ENCODE results near the gene RGMA. TPM values are rescaled to one million over a fixed set of nuclear protein-coding genes. Genes with fewer than 3 reads are reported as not detected.

The RGMA gene, protein sequence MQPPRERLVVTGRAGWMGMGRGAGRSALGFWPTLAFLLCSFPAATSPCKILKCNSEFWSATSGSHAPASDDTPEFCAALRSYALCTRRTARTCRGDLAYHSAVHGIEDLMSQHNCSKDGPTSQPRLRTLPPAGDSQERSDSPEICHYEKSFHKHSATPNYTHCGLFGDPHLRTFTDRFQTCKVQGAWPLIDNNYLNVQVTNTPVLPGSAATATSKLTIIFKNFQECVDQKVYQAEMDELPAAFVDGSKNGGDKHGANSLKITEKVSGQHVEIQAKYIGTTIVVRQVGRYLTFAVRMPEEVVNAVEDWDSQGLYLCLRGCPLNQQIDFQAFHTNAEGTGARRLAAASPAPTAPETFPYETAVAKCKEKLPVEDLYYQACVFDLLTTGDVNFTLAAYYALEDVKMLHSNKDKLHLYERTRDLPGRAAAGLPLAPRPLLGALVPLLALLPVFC
- 0.20 to 0.49 TPM (median 0.37 TPM) in 5 replicates for total RNA-seq (2022; extraction: Qiagen RNA extraction)

DNA sequence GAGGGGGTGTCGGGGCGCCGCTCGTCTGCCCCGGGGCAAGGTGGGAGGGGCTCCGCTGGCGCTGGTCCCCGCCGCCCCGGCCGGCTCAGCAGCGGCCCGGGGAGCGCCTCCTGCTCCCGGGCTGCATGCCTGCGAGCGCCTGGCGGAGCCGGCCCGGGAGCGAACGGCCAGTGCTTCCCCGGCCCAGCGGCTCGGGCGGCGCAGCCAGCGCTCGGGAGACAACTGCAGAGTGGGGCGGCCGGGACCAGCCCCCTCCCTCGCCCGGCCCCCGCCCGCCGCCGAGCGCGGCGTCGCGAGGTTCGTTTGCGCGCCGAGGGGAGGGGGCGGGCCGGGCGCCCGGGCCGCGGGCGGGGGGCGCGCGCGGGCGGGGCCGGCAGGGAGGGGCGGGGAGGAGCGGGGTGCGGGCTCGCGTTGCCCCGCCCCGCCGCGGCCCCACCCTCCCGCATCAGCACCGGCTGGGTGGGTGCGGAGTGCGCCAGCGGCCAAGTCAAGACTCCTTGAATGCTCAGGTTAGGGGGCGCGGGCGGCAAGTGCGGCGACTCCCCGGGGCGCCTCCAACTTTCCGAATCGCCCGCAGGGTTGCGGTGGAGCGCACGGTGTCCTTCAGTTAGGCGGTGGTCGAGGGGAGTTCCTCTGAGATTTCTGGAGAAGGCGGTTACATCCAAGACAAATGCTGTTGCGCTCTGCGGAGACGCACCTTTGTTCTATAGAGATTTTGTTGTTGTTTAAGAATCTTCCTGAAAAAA, at the start of gene RGMA:
TSS of gene RGMA (minus strand) at position 231 of the 746 bp plus-strand sequence. CDS start 279 bp downstream, outside the sequence.

Other genes starting within 250 kb of the RGMA start
- 23.4 to 30.7 TPM (median 26.7 TPM) in 5 replicates for gene CHD2, start 188.9 kb downstream of the RGMA start, total RNA-seq (2022; extraction: Qiagen RNA extraction)

Data from A549 treated with AZD2906 at 1 μM for 4 hours (cell line).